HEK293 (cell line): ENCODE measurements around the gene INPP5A.
"Not testable (repeated sequence)": the region's sequence is repeated elsewhere in the genome, so short reads cannot be mapped to it uniquely, and the experiment has no call there.

Experiments
- CTCF ChIA-PET: fragments of 350-600 bp; formaldehyde crosslinking; extraction: SDS; loops from one replicate; lab custom pipeline; 2021; ENCODE audit warnings: antibody characterized with exemption; lab: Yijun Ruan, JAX
- POLR2A ChIA-PET: fragments of 300-600 bp; formaldehyde crosslinking; extraction: SDS; loops from one replicate; lab custom pipeline; 2020; ENCODE audit warnings: antibody characterized with exemption, inconsistent platforms; lab: Yijun Ruan, JAX
- H3K27ac ChIP-seq: fragments of 200-500 bp; sonication (Bioruptor generic); 2 replicates; pipeline ENCODE4 v1.5.1; 2014; ENCODE audit warnings: low read depth, low read length, control low read depth, inconsistent platforms; ENCODE audit errors: extremely low read depth
- H3K36me3 ChIP-seq, 2 experiments: fragments of 200-500 bp in 1 of 2; sonication (Bioruptor generic) in 1 of 2; 1 replicate in 1 of 2; 2 replicates in 1 of 2; pipeline ENCODE4 v1.5.1; 2014 to 2017; ENCODE audit warnings: inconsistent platforms in 2 of 2, low read length in 2 of 2; ENCODE audit not compliant: control insufficient read depth in 2 of 2, insufficient read depth in 1 of 2
- H3K4me1 ChIP-seq: fragments of 200-500 bp; sonication (Bioruptor generic); 2 replicates; pipeline ENCODE4 v1.5.1; 2014; ENCODE audit warnings: mild to moderate bottlenecking, low read length, inconsistent platforms; ENCODE audit not compliant: control insufficient read depth, insufficient read depth
- H3K4me3 ChIP-seq: 2 replicates; pipeline ENCODE4 v1.5.1; 2011; ENCODE audit warnings: low read depth, mild to moderate bottlenecking, control low read depth, low read length, moderate library complexity
- H3K9me3 ChIP-seq: fragments of 200-500 bp; sonication (Bioruptor generic); 2 replicates; pipeline ENCODE4 v1.5.1; 2014; ENCODE audit warnings: low read depth, low read length, inconsistent platforms; ENCODE audit not compliant: control insufficient read depth, insufficient read depth
- FEZF1 ChIP-seq: fragments of 450-650 bp; formaldehyde crosslinking; IDR thresholded peaks from 2 replicates; pipeline ENCODE4 v1.5.1; 2016; ENCODE audit warnings: missing biosample characterization, missing genetic modification characterization
- GLIS2 ChIP-seq: fragments of 450-650 bp; formaldehyde crosslinking; IDR thresholded peaks from 2 replicates; pipeline ENCODE4 v1.5.1; 2016; ENCODE audit warnings: missing biosample characterization, missing genetic modification characterization
- KLF1 ChIP-seq: fragments of 450-650 bp; formaldehyde crosslinking; IDR thresholded peaks from 2 replicates; pipeline ENCODE4 v1.5.1; 2016; ENCODE audit warnings: missing biosample characterization, missing genetic modification characterization
- OSR2 ChIP-seq: fragments of 450-650 bp; formaldehyde crosslinking; IDR thresholded peaks from 2 replicates; pipeline ENCODE4 v1.5.1; 2016; ENCODE audit warnings: missing biosample characterization, missing genetic modification characterization
- SP2 ChIP-seq: fragments of 450-650 bp; formaldehyde crosslinking; IDR thresholded peaks from 2 replicates; pipeline ENCODE4 v1.5.1; 2016; ENCODE audit warnings: missing biosample characterization, missing genetic modification characterization
- ZBTB20 ChIP-seq: fragments of 450-650 bp; formaldehyde crosslinking; IDR thresholded peaks from 2 replicates; pipeline ENCODE4 v1.5.1; 2016; ENCODE audit warnings: missing biosample characterization, missing genetic modification characterization
- ZFP37 ChIP-seq: fragments of 450-650 bp; formaldehyde crosslinking; IDR thresholded peaks from 2 replicates; pipeline ENCODE4 v1.5.1; 2016; ENCODE audit warnings: missing biosample characterization, missing genetic modification characterization
- ZFP41 ChIP-seq: fragments of 450-650 bp; formaldehyde crosslinking; IDR thresholded peaks from 2 replicates; pipeline ENCODE4 v1.5.1; 2016; ENCODE audit warnings: missing biosample characterization, missing genetic modification characterization, borderline replicate concordance
- ZFP69B ChIP-seq: fragments of 450-650 bp; formaldehyde crosslinking; IDR thresholded peaks from 2 replicates; pipeline ENCODE4 v1.5.1; 2016; ENCODE audit warnings: missing biosample characterization, missing genetic modification characterization
- ZIC2 ChIP-seq: fragments of 450-650 bp; formaldehyde crosslinking; IDR thresholded peaks from 2 replicates; pipeline ENCODE4 v1.5.1; 2016; ENCODE audit warnings: missing biosample characterization, missing genetic modification characterization
- ZNF112 ChIP-seq: fragments of 450-650 bp; formaldehyde crosslinking; IDR thresholded peaks from 2 replicates; pipeline ENCODE4 v1.5.0; 2017; ENCODE audit warnings: missing biosample characterization, missing genetic modification characterization
- ZNF175 ChIP-seq: fragments of 450-650 bp; formaldehyde crosslinking; IDR thresholded peaks from 2 replicates; pipeline ENCODE4 v1.5.1; 2016; ENCODE audit warnings: missing biosample characterization, missing genetic modification characterization
- ZNF202 ChIP-seq: fragments of 450-650 bp; formaldehyde crosslinking; IDR thresholded peaks from 2 replicates; pipeline ENCODE4 v1.5.1; 2016; ENCODE audit warnings: missing biosample characterization, missing genetic modification characterization, borderline replicate concordance
- ZNF266 ChIP-seq: fragments of 450-650 bp; formaldehyde crosslinking; IDR thresholded peaks from 2 replicates; pipeline ENCODE4 v1.5.1; 2016; ENCODE audit warnings: missing biosample characterization, missing genetic modification characterization, low read depth
- ZNF398 ChIP-seq: fragments of 450-650 bp; formaldehyde crosslinking; IDR thresholded peaks from 2 replicates; pipeline ENCODE4 v1.5.1; 2017; ENCODE audit warnings: missing biosample characterization, missing genetic modification characterization
- ZNF423 ChIP-seq: fragments of 450-650 bp; formaldehyde crosslinking; IDR thresholded peaks from 2 replicates; pipeline ENCODE4 v1.5.1; 2016; ENCODE audit warnings: missing biosample characterization, missing genetic modification characterization
- ZNF548 ChIP-seq: fragments of 450-650 bp; formaldehyde crosslinking; IDR thresholded peaks from 2 replicates; pipeline ENCODE4 v1.5.1; 2016; ENCODE audit warnings: missing biosample characterization, missing genetic modification characterization
- ZNF600 ChIP-seq: fragments of 450-650 bp; formaldehyde crosslinking; IDR thresholded peaks from 2 replicates; pipeline ENCODE4 v1.5.1; 2016; ENCODE audit warnings: missing biosample characterization, missing genetic modification characterization
- ZNF610 ChIP-seq: fragments of 450-650 bp; formaldehyde crosslinking; IDR thresholded peaks from 2 replicates; pipeline ENCODE4 v1.5.1; 2016; ENCODE audit warnings: missing biosample characterization, missing genetic modification characterization, borderline replicate concordance
- ZNF626 ChIP-seq: fragments of 450-650 bp; sonication (Bioruptor Pico); formaldehyde crosslinking; IDR thresholded peaks from 2 replicates; pipeline ENCODE4 v1.5.1; 2018; ENCODE audit warnings: missing biosample characterization, missing genetic modification characterization, inconsistent platforms
- ZNF660 ChIP-seq: fragments of 450-650 bp; IDR thresholded peaks from 2 replicates; pipeline ENCODE4 v1.5.1; 2018; ENCODE audit warnings: missing biosample characterization, mild to moderate bottlenecking, missing genetic modification characterization
- ZNF692 ChIP-seq: fragments of 450-650 bp; formaldehyde crosslinking; IDR thresholded peaks from 2 replicates; pipeline ENCODE4 v1.5.1; 2016; ENCODE audit warnings: missing biosample characterization, missing genetic modification characterization
- ZNF707 ChIP-seq: fragments of 450-650 bp; formaldehyde crosslinking; IDR thresholded peaks from 2 replicates; pipeline ENCODE4 v1.5.1; 2016; ENCODE audit warnings: missing biosample characterization, missing genetic modification characterization
- ZNF785 ChIP-seq: fragments of 450-650 bp; formaldehyde crosslinking; IDR thresholded peaks from 2 replicates; pipeline ENCODE4 v1.5.1; 2016; ENCODE audit warnings: missing biosample characterization, missing genetic modification characterization
- TF ChIP-seq, protein P1 (sequence below): fragments of 450-650 bp; formaldehyde crosslinking; IDR thresholded peaks from 2 replicates; pipeline ENCODE4 v1.5.1; 2016; ENCODE audit warnings: missing biosample characterization, missing genetic modification characterization
- TF ChIP-seq, protein P2 (sequence below): fragments of 450-650 bp; IDR thresholded peaks from 2 replicates; pipeline ENCODE4 v1.5.1; 2018; ENCODE audit warnings: missing biosample characterization, mild to moderate bottlenecking, missing genetic modification characterization

The INPP5A gene

GRCh38 chr10:132503581-132504421, 33.8 kb upstream of the INPP5A start:
- no peaks in the 10 kb centered on the region for H3K36me3 ChIP-seq
- ChIA-PET POLR2A (no interaction called here), CTCF (no interaction called here)
- H3K4me3 ChIP-seq: no peak overlapping the region
- H3K4me1 ChIP-seq: no peaks in the 10 kb centered on the region
- TF ChIP-seq ZNF626 (tag by site-specific recombination): no peak
- no peak for TF ChIP-seq ZNF548
- no peak for TF ChIP-seq ZNF175 (tag by site-specific recombination)
- no peak for TF ChIP-seq ZBTB20 (tag by site-specific recombination)
- TF ChIP-seq ZIC2 (tag by site-specific recombination): 0 out of 2 replicates have a peak, but pooled peaks have one; percentile 22
- TF ChIP-seq, protein P1, sequence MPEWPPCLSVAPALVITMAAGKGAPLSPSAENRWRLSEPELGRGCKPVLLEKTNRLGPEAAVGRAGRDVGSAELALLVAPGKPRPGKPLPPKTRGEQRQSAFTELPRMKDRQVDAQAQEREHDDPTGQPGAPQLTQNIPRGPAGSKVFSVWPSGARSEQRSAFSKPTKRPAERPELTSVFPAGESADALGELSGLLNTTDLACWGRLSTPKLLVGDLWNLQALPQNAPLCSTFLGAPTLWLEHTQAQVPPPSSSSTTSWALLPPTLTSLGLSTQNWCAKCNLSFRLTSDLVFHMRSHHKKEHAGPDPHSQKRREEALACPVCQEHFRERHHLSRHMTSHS: no peak
- H3K27ac ChIP-seq: no peak overlapping the region
- no peaks in the 10 kb centered on the region for H3K9me3 ChIP-seq

DNA sequence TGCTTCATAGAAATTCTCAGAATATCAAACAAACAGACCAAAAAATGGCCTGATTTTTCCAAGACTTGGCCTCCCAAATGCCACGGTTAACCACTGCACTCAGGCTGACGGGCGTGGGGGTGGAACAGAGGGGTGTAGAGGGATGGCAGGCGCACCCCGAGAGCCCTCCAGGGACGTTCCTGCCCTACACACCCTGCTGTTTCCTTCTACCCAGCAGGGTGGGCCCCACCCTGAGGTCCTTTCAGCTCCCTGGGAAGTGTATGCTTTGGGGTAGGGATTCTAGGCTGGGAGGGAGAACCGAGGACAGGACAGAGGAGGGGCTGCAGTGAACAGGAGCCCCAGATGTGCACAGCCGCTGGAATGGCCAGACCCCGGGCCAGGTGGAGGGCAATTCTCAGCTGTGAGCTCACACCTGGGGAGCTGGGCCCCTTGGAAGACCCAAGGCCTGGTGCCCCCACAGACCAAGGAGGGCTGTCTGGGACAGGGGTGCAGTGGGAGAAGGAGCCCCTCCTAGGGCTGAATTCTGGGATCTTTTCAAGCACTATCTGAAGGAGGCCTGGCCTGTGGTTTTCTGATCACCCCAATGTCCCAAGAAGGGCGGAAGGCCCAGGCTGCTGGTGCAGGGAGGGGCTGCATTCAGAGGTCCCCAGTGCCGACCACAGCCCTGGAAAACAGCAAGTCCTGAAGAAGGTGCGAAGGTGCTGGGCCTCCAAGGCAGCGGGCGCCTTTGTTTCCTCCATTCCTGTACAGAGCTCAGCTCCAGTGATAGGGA, 32.9 kb upstream of the INPP5A start:
- TF ChIP-seq ZNF692: 0 out of 2 replicates have a peak, but pooled peaks have one; percentile 24
- TF ChIP-seq ZFP69B: 0 out of 2 replicates have a peak, but pooled peaks have one; percentile 19
- TF ChIP-seq ZNF423 (tag by site-specific recombination): no peak
- TF ChIP-seq SP2 (tag by site-specific recombination): no peak
- no peak for TF ChIP-seq ZNF398 (tag by site-specific recombination)
- no peak for TF ChIP-seq OSR2 (tag by site-specific recombination)
- TF ChIP-seq ZNF610: no peak
- no peak for TF ChIP-seq ZNF202 (tag by site-specific recombination)
- no peak for TF ChIP-seq ZNF600 (tag by site-specific recombination)
- no peak for TF ChIP-seq ZNF785 (tag by site-specific recombination)
- TF ChIP-seq ZNF707 (tag by site-specific recombination): no peak
- no peak for TF ChIP-seq ZNF660
- TF ChIP-seq ZNF266 (tag by site-specific recombination): no peak
- TF ChIP-seq ZFP37: no peak
- TF ChIP-seq ZNF112 (tag by site-specific recombination): no peak
- TF ChIP-seq, protein P2, sequence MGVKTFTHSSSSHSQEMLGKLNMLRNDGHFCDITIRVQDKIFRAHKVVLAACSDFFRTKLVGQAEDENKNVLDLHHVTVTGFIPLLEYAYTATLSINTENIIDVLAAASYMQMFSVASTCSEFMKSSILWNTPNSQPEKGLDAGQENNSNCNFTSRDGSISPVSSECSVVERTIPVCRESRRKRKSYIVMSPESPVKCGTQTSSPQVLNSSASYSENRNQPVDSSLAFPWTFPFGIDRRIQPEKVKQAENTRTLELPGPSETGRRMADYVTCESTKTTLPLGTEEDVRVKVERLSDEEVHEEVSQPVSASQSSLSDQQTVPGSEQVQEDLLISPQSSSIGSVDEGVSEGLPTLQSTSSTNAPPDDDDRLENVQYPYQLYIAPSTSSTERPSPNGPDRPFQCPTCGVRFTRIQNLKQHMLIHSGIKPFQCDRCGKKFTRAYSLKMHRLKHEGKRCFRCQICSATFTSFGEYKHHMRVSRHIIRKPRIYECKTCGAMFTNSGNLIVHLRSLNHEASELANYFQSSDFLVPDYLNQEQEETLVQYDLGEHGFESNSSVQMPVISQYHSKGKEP (tag by site-specific recombination): no peak
- TF ChIP-seq KLF1 (tag by site-specific recombination): 0 out of 2 replicates have a peak, but pooled peaks have one; percentile 27
- no peak for TF ChIP-seq ZFP41 (tag by site-specific recombination)
- no peak for TF ChIP-seq FEZF1
- no peak for TF ChIP-seq GLIS2 (tag by site-specific recombination)
- TF ChIP-seq, all 188 proteins: peak for 3
- Histone ChIP-seq H3K4me3 (no peak overlapping the region), H3K36me3 (no peaks in the 10 kb centered on the region), H3K4me1 (no peaks in the 10 kb centered on the region), H3K27ac (no peak overlapping the region), H3K9me3 (no peaks in the 10 kb centered on the region)
- ChIA-PET CTCF (no interaction called here), POLR2A (no interaction called here)

DNA sequence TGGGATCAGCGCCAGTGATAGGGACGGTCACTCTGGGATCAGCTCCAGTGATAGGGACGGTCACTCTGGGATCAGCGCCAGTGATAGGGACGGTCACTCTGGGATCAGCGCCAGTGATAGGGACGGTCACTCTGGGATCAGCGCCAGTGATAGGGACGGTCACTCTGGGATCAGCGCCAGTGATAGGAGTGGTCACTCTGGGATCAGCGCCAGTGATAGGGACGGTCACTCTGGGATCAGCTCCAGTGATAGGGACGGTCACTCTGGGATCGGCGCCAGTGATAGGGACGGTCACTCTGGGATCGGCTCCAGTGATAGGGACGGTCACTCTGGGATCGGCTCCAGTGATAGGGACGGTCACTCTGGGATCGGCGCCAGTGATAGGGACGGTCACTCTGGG, 32.0 kb upstream of the INPP5A start:
- CTCF ChIA-PET, H3K4me3 ChIP-seq, POLR2A ChIA-PET, H3K9me3 ChIP-seq, H3K4me1 ChIP-seq, H3K36me3 ChIP-seq, H3K27ac ChIP-seq: not testable (repeated sequence)
